ENCODE data around the gene TMEM248.

GRCh38 chr7:66929165-66929564, 8.1 kb downstream of the TMEM248 start:
- no peak for TF ChIP-seq CTCF (IDR thresholded peaks at IDR 0.05)
- TF ChIP-seq POLR2A (IDR thresholded peaks at IDR 0.05), result no peak
- TF ChIP-seq EP300 (IDR thresholded peaks at IDR 0.05), result no peak
